ENCODE results near the gene LY6G6F.
A peak's percentile ranks its signal among the peaks of the same experiment; 100 is the strongest.

LY6G6F gene

GRCh38 chr6:31706599-31706998 is at the start of gene LY6G6F:
LY6G6F (plus strand) TSS chr6:31706866; CDS start chr6:31706907, 41 bp downstream.
- no peak for DNase-seq (ENCODE audit: low read depth)
- H3K4me3 ChIP-seq (ENCODE audit: low read length): no peak within 1 kb of the TSS
- TF ChIP-seq CTCF (IDR thresholded peaks at IDR 0.05; ENCODE audit: insufficient read depth, low read depth, low read length, missing control alignments): no peak

GRCh38 chr6:31657406-31658157 is 49.1 kb upstream of the LY6G6F start:
- H3K4me3 ChIP-seq (ENCODE audit: low read length): no peak overlapping the region
- DNase-seq (ENCODE audit: low read depth): no peak
- no peak for TF ChIP-seq CTCF (IDR thresholded peaks at IDR 0.05; ENCODE audit: insufficient read depth, low read depth, low read length, missing control alignments)

GRCh38 chr6:31658158-31658688 is 48.4 kb upstream of the LY6G6F start:
- no peak overlapping the region for H3K4me3 ChIP-seq (ENCODE audit: low read length)
- TF ChIP-seq CTCF (IDR thresholded peaks at IDR 0.05; ENCODE audit: insufficient read depth, low read depth, low read length, missing control alignments): no peak

GRCh38 chr6:31658983-31659648 is 47.5 kb upstream of the LY6G6F start:
- TF ChIP-seq CTCF (IDR thresholded peaks at IDR 0.05; ENCODE audit: insufficient read depth, low read depth, low read length, missing control alignments): no peak
- no peak for DNase-seq (ENCODE audit: low read depth)
- peak overlapping the region; percentile 96 for H3K4me3 ChIP-seq (ENCODE audit: low read length)

More at GRCh38 chr6:31658158-31658688, 48.4 kb upstream of the LY6G6F start:
- DNase-seq (ENCODE audit: low read depth): no peak

GRCh38 chr6:31659649-31660380 is 46.9 kb upstream of the LY6G6F start:
- peak overlapping the region; percentile 96 for H3K4me3 ChIP-seq (ENCODE audit: low read length)
- TF ChIP-seq CTCF (IDR thresholded peaks at IDR 0.05; ENCODE audit: insufficient read depth, low read depth, low read length, missing control alignments): no peak
- peak; percentile 57 for DNase-seq (ENCODE audit: low read depth)

GRCh38 chr6:31660381-31661261 is 46.0 kb upstream of the LY6G6F start, which contains the start of gene C6orf47:
C6orf47 (minus strand) TSS chr6:31660778; CDS start chr6:31659947, 831 bp downstream.
- DNase-seq (ENCODE audit: low read depth): peak; percentile 79
- no peak for TF ChIP-seq CTCF (IDR thresholded peaks at IDR 0.05; ENCODE audit: insufficient read depth, low read depth, low read length, missing control alignments)
- peak within 1 kb of the TSS; percentile 96 for H3K4me3 ChIP-seq (ENCODE audit: low read length)
